Testis (tissue), 3 donors: ENCODE measurements around the gene DCTN3. TPM values are rescaled to one million over a fixed set of nuclear protein-coding genes. Genes with fewer than 3 reads are reported as not detected.

Source experiments
- DNase-seq: peaks from one replicate; pipeline ENCODE4 v3.0.0-alpha.2; 2019
- H3K27ac ChIP-seq, 2 donors: fragments of 200-600 bp; sonication (generic); one replicate each; pipeline ENCODE4 v1.5.1; 2019
- H3K27me3 ChIP-seq: fragments of 200-600 bp; sonication (generic); one replicate; pipeline ENCODE4 v1.5.1; 2019
- H3K36me3 ChIP-seq: fragments of 200-600 bp; sonication (generic); one replicate; pipeline ENCODE4 v1.5.1; 2017; ENCODE audit warnings: low read depth; ENCODE audit errors: missing control alignments
- H3K4me1 ChIP-seq: fragments of 200-600 bp; sonication (generic); one replicate; pipeline ENCODE4 v1.5.1; 2019
- H3K4me3 ChIP-seq, 2 donors: fragments of 200-600 bp; sonication (generic); one replicate each; pipeline ENCODE4 v1.5.1; 2017 to 2019
- H3K9me3 ChIP-seq: fragments of 200-600 bp; sonication (generic); one replicate; pipeline ENCODE4 v1.5.1; 2017
- POLR2A ChIP-seq: fragments of 450-650 bp; IDR thresholded peaks from one replicate; pipeline ENCODE4 v1.6.1; 2017; ENCODE audit warnings: antibody characterized with exemption, mild to moderate bottlenecking, moderate library complexity
- WGBS, 2 donors: methylation state at CpG; one replicate each; pipeline ENCODE4 v1.1.5; 2018; 5-methylcytosine and 5-hydroxymethylcytosine counted together
- intact Hi-C: fragments of 100-400 bp; cut with DNase I; formaldehyde crosslinking; loops from one replicate; pipeline ENCODE4 v1.15.1; 2023; ENCODE audit warnings: low total_unique reads
- polyA plus RNA-seq: library from polyadenylated mRNA; stranded (reverse); fragments of 350-450 nt; fragmentation: Illumina TruSeq; extraction: RNeasy Lipid Tissue Mini Kit (QIAGEN cat#74804); gene quantifications from one replicate; pipeline ENCODE4 v1.2.3, GENCODE V29; 2014; ENCODE audit warnings: low read depth, low replicate concordance; ENCODE audit not compliant: insufficient read depth
- small RNA-seq, 2 donors: library from RNA; depleted of rRNA; stranded (forward); fragments of <200 nt; gene quantifications; one replicate each; pipeline ENCODE3, GENCODE V24; 2016
- total RNA-seq, 2 donors: library from RNA; depleted of rRNA; stranded (reverse); fragments of >200 nt; gene quantifications; one replicate each; pipeline ENCODE4 v1.2.3, GENCODE V29; 2016
- TF ChIP-seq, protein P1 (sequence below), 3 experiments: fragments of 450-650 bp in 2 of 3; fragments of 200-600 bp in 1 of 3; sonication (generic) in 1 of 3; IDR thresholded peaks; one replicate each; pipeline ENCODE4 v1.5.1; 2016 to 2019; ENCODE audit warnings: antibody characterized with exemption in 3 of 3, mild to moderate bottlenecking in 2 of 3, moderate library complexity in 1 of 3

Gene DCTN3
- total and polyA plus RNA-seq, 3 donors from 2014 or later = 55.1 to 82.9 (median 78.5) TPM

DNA sequence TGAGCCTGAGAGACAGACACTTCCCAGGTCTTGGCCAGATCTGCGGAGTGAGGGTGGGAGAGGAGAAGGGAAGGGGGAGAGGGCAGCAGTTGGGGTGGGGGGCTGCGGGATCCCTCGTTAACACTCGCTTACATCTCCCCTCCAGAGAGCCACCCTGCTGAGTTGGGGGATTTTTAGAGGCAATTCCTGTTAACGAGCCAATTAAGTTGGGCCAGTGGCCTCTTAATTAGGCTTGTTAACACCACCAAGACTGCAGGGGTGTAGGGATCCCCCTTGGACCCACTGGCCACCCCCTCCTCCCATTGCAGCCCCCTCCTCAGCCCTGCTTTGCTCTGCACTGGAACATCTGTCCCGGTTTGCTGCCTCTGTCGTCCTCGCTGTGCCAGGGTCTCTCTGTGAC is 54.4 kb downstream of the DCTN3 start:
- intact Hi-C loops = no loop called here
- TF ChIP-seq, protein P1, sequence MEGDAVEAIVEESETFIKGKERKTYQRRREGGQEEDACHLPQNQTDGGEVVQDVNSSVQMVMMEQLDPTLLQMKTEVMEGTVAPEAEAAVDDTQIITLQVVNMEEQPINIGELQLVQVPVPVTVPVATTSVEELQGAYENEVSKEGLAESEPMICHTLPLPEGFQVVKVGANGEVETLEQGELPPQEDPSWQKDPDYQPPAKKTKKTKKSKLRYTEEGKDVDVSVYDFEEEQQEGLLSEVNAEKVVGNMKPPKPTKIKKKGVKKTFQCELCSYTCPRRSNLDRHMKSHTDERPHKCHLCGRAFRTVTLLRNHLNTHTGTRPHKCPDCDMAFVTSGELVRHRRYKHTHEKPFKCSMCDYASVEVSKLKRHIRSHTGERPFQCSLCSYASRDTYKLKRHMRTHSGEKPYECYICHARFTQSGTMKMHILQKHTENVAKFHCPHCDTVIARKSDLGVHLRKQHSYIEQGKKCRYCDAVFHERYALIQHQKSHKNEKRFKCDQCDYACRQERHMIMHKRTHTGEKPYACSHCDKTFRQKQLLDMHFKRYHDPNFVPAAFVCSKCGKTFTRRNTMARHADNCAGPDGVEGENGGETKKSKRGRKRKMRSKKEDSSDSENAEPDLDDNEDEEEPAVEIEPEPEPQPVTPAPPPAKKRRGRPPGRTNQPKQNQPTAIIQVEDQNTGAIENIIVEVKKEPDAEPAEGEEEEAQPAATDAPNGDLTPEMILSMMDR (IDR thresholded peaks at IDR 0.05) = no peak
- no peak for TF ChIP-seq POLR2A
- Histone ChIP-seq H3K9me3 (no peaks in the 10 kb centered on the region), H3K36me3 (no peaks in the 10 kb centered on the region), H3K4me3 (no peak overlapping the region), H3K27me3 (no peaks in the 10 kb centered on the region), H3K27ac (no peak overlapping the region), H3K4me1 (peaks cover 4% of the 10 kb centered on the region)
- 80 to 85% methylated on average over 7 to 8 of the region's 8 CpGs for WGBS, 2 donors
- DNase-seq = no peak

DNA sequence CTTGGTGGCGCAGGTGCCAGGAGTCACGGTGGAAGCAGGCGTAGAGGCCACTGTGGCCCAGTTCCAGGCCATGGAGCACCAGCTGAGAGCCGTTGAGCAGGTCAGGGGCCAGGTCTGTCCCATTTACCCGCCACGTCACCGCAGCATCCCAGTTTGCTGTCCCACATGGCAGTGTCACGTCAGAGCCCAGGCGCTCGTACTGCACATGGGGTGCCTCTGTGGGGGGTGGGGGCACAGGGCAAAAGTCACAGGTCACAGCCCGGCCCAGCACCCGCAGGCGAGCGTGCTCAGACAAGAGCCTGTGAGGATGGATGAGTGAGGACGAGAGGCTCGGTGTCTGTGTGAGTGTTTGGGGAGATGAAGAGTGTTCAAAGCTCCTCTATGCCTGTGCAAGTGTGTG is 55.7 kb downstream of the DCTN3 start:
- intact Hi-C loops = no loop called here
- Histone ChIP-seq H3K36me3 (no peaks in the 10 kb centered on the region), H3K9me3 (no peaks in the 10 kb centered on the region), H3K27me3 (no peaks in the 10 kb centered on the region), H3K27ac (no peak overlapping the region), H3K4me1 (peaks cover 16% of the 10 kb centered on the region), H3K4me3 (no peak overlapping the region)
- no peak for TF ChIP-seq POLR2A
- TF ChIP-seq, protein P1 (IDR thresholded peaks at IDR 0.05) = no peak
- DNase-seq = no peak
- 94 to 95% methylated on average over 12 to 16 of the region's 16 CpGs for WGBS, 2 donors

Small RNA genes within 50 kb of the gene (small RNA-seq; reads per million reads assigned to genes)
- 0 reads per million in 2 donors for gene CCL27

Other genes with a start within 250 kb of the DCTN3 start
- gene MYORG, start 243.6 kb downstream of the DCTN3 start, total RNA-seq = 1 to 10 TPM; 2.8 to 4.6 TPM
- gene MYORG, start 243.6 kb downstream of the DCTN3 start, polyA plus RNA-seq = 2.8 TPM
- gene FAM219A, start 161.9 kb downstream of the DCTN3 start, total RNA-seq = 10 to 100 TPM; 12.6 to 17.9 TPM
- 12.2 TPM for gene FAM219A, start 161.9 kb downstream of the DCTN3 start, polyA plus RNA-seq
- gene DNAI1, start 161.7 kb downstream of the DCTN3 start, total RNA-seq = 10 to 100 TPM; 22.7 to 36.7 TPM
- 109 TPM for gene DNAI1, start 161.7 kb downstream of the DCTN3 start, polyA plus RNA-seq
- gene ENHO, start 97.5 kb downstream of the DCTN3 start, total RNA-seq = 10 to 100 TPM; 24.7 to 31.2 TPM
- gene ENHO, start 97.5 kb downstream of the DCTN3 start, polyA plus RNA-seq = 25.7 TPM
- gene CNTFR, start 30.8 kb downstream of the DCTN3 start, total RNA-seq = 10 to 100 TPM; 16.0 TPM
- gene CNTFR, start 30.8 kb downstream of the DCTN3 start, polyA plus RNA-seq = 11.8 TPM
- gene RPP25L, start 8.4 kb downstream of the DCTN3 start, total RNA-seq = 10 to 100 TPM; 23.5 to 26.8 TPM
- 25.1 TPM for gene RPP25L, start 8.4 kb downstream of the DCTN3 start, polyA plus RNA-seq
- gene ARID3C, start 8.6 kb upstream of the DCTN3 start, total RNA-seq = under 1 TPM; 0.31 to 0.37 TPM
- gene ARID3C, start 8.6 kb upstream of the DCTN3 start, polyA plus RNA-seq = 0.45 TPM
- 10 to 100 TPM; 87.1 to 92.4 TPM for gene SIGMAR1, start 17.3 kb upstream of the DCTN3 start, total RNA-seq
- gene SIGMAR1, start 17.3 kb upstream of the DCTN3 start, polyA plus RNA-seq = 50.3 TPM
- gene GALT, start 26.2 kb upstream of the DCTN3 start, total RNA-seq = 10 to 100 TPM; 46.1 to 55.6 TPM
- 25.9 TPM for gene GALT, start 26.2 kb upstream of the DCTN3 start, polyA plus RNA-seq
- 10 to 100 TPM; 39.8 to 58.0 TPM for gene IL11RA, start 31.7 kb upstream of the DCTN3 start, total RNA-seq
- 28.7 TPM for gene IL11RA, start 31.7 kb upstream of the DCTN3 start, polyA plus RNA-seq
- gene CCL27, start 42.2 kb upstream of the DCTN3 start, total RNA-seq = 1 to 10 TPM in 1 of 2 donors, not detected in 1; 3.1 TPM
- gene CCL27, start 42.2 kb upstream of the DCTN3 start, polyA plus RNA-seq = 1.4 TPM
- not detected for gene CCL19, start 70.8 kb upstream of the DCTN3 start, total RNA-seq
- gene CCL19, start 70.8 kb upstream of the DCTN3 start, polyA plus RNA-seq = 15.5 TPM
- 1 to 10 TPM; 1.7 to 2.0 TPM for gene CCL21, start 89.6 kb upstream of the DCTN3 start, total RNA-seq
- gene CCL21, start 89.6 kb upstream of the DCTN3 start, polyA plus RNA-seq = 76.3 TPM